ENCODE results near the gene ZBTB7C. TPM values are rescaled to one million over a fixed set of nuclear protein-coding genes. Genes with fewer than 3 reads are reported as not detected.

Gene ZBTB7C
- total RNA-seq, 1 donor from 2014 or later, result not detected

- intact Hi-C loops (cut with micrococcal nuclease), result no loop called here
- Mint-ChIP-seq H3K9me3 (no peaks in the 10 kb centered on the region), H3K27ac (no peak overlapping the region), H3K27me3 (peaks cover 40% of the 10 kb centered on the region), H3K4me3 (no peak overlapping the region), H3K4me1 (peaks cover 16% of the 10 kb centered on the region), H3K36me3 (ENCODE audit: low read depth) (no peaks in the 10 kb centered on the region)
- ChIA-PET POLR2A (no interaction called here), CTCF (no interaction called here)
- DNase-seq (no peak), ATAC-seq (ENCODE audit: low read depth) (no peak)
- no peak for TF ChIP-seq CTCF (IDR thresholded peaks at IDR 0.05)
These were observed 418.2 kb downstream of the ZBTB7C start for GRCh38 chr18:47990981-47991380.

GRCh38 chr18:47987388-47987699 lies 421.8 kb downstream of the ZBTB7C start:
- Mint-ChIP-seq H3K4me1 (peaks cover 20% of the 10 kb centered on the region), H3K4me3 (no peak overlapping the region), H3K36me3 (ENCODE audit: low read depth) (no peaks in the 10 kb centered on the region), H3K27me3 (peaks cover 40% of the 10 kb centered on the region), H3K9me3 (no peaks in the 10 kb centered on the region), H3K27ac (no peak overlapping the region)
- ChIA-PET CTCF (no interaction called here), POLR2A (interaction anchor here (0.6 kb wide), 1 partner anchor 56 kb away, joined by 3 read pairs; no protein-coding TSS in a partner anchor)
- DNase-seq (no peak), ATAC-seq (ENCODE audit: low read depth) (no peak)
- TF ChIP-seq CTCF (IDR thresholded peaks at IDR 0.05), result no peak
- intact Hi-C loops (cut with micrococcal nuclease), result no loop called here

- Mint-ChIP-seq H3K36me3 (ENCODE audit: low read depth) (no peaks in the 10 kb centered on the region), H3K27me3 (peaks cover 40% of the 10 kb centered on the region), H3K4me3 (no peak overlapping the region), H3K4me1 (peaks cover 20% of the 10 kb centered on the region), H3K27ac (no peak overlapping the region), H3K9me3 (no peaks in the 10 kb centered on the region)
- TF ChIP-seq CTCF (IDR thresholded peaks at IDR 0.05), result no peak
- ATAC-seq (ENCODE audit: low read depth) (peak; percentile 42), DNase-seq (no peak)
- ChIA-PET CTCF (no interaction called here), POLR2A (interaction anchor here (0.6 kb wide), 1 partner anchor 56 kb away, joined by 3 read pairs; no protein-coding TSS in a partner anchor)
- intact Hi-C loops (cut with micrococcal nuclease), result no loop called here
These were observed 422.4 kb downstream of the ZBTB7C start for GRCh38 chr18:47986620-47987387.

GRCh38 chr18:47985866-47986265 lies 423.3 kb downstream of the ZBTB7C start:
- peaks cover 18% of the 10 kb centered on the region for H3K4me1 Mint-ChIP-seq
- no peak for DNase-seq
- POLR2A ChIA-PET, result no interaction called here
- no peak for ATAC-seq (ENCODE audit: low read depth)
- no peaks in the 10 kb centered on the region for H3K36me3 Mint-ChIP-seq (ENCODE audit: low read depth)
- TF ChIP-seq CTCF (IDR thresholded peaks at IDR 0.05), result no peak
- intact Hi-C loops (cut with micrococcal nuclease), result no loop called here
- CTCF ChIA-PET, result no interaction called here
- H3K9me3 Mint-ChIP-seq, result no peaks in the 10 kb centered on the region
- H3K4me3 Mint-ChIP-seq, result no peak overlapping the region
- peaks cover 34% of the 10 kb centered on the region for H3K27me3 Mint-ChIP-seq
- H3K27ac Mint-ChIP-seq, result no peak overlapping the region

GRCh38 chr18:47984991-47985390 lies 424.2 kb downstream of the ZBTB7C start:
- Mint-ChIP-seq H3K27me3 (peaks cover 28% of the 10 kb centered on the region), H3K9me3 (no peaks in the 10 kb centered on the region), H3K4me1 (peaks cover 16% of the 10 kb centered on the region), H3K4me3 (no peak overlapping the region), H3K36me3 (ENCODE audit: low read depth) (no peaks in the 10 kb centered on the region), H3K27ac (no peak overlapping the region)
- intact Hi-C loops (cut with micrococcal nuclease), result no loop called here
- ChIA-PET POLR2A (no interaction called here), CTCF (no interaction called here)
- no peak for TF ChIP-seq CTCF (IDR thresholded peaks at IDR 0.05)
- DNase-seq, result no peak
- no peak for ATAC-seq (ENCODE audit: low read depth)

Data from activated B cell treated with CpG ODN at 0.5 μM for 24 hours (primary cell).